Gastroesophageal sphincter (tissue), 3 donors: ENCODE data around the gene RHBDD1.

Experiments used
- EP300 ChIP-seq: sonication (generic); formaldehyde crosslinking; IDR thresholded peaks from one replicate; pipeline ENCODE4 v1.6.1; 2017; ENCODE audit warnings: antibody characterized with exemption, mild to moderate bottlenecking
- POLR2A ChIP-seq, 2 donors: fragments of 450-650 bp; IDR thresholded peaks; one replicate each; pipeline ENCODE4 v1.6.1; 2017; ENCODE audit warnings: antibody characterized with exemption in 2 of 2, mild to moderate bottlenecking in 2 of 2, moderate library complexity in 1 of 2
- POLR2AphosphoS5 ChIP-seq: sonication (generic); formaldehyde crosslinking; IDR thresholded peaks from one replicate; pipeline ENCODE4 v1.6.1; 2017; ENCODE audit warnings: antibody characterized with exemption
- TF ChIP-seq, protein P1 (sequence below), 4 experiments: fragments of 200-600 bp in 2 of 4; fragments of 450-650 bp in 2 of 4; sonication (generic) in 1 of 4; IDR thresholded peaks; one replicate each; pipeline ENCODE4 v1.5.1; 2017 to 2019; ENCODE audit warnings: antibody characterized with exemption in 4 of 4, mild to moderate bottlenecking in 2 of 4, moderate library complexity in 2 of 4

DNA sequence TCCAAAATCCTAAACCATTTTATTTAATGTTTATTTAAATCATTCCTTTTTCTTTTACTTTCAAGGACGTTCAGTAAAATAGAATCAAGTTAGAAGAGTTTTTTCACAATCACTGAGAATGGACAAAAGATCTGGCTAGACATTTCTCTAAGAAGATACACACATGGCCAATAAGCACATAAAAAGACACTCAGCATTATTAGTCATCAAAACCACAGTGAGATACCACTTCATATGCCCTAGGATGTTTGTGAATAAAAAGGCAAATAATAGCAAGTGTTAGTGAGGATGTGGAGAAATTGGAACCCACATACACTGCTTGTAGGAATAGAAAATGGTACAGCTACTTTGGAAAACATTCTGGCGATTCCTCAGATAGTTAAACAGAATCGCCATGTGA lies 76.1 kb downstream of the RHBDD1 start:
- TF ChIP-seq, protein P1, sequence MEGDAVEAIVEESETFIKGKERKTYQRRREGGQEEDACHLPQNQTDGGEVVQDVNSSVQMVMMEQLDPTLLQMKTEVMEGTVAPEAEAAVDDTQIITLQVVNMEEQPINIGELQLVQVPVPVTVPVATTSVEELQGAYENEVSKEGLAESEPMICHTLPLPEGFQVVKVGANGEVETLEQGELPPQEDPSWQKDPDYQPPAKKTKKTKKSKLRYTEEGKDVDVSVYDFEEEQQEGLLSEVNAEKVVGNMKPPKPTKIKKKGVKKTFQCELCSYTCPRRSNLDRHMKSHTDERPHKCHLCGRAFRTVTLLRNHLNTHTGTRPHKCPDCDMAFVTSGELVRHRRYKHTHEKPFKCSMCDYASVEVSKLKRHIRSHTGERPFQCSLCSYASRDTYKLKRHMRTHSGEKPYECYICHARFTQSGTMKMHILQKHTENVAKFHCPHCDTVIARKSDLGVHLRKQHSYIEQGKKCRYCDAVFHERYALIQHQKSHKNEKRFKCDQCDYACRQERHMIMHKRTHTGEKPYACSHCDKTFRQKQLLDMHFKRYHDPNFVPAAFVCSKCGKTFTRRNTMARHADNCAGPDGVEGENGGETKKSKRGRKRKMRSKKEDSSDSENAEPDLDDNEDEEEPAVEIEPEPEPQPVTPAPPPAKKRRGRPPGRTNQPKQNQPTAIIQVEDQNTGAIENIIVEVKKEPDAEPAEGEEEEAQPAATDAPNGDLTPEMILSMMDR (IDR thresholded peaks at IDR 0.05): no peak
- no peak for TF ChIP-seq POLR2A (IDR thresholded peaks at IDR 0.05)
- TF ChIP-seq EP300: no peak
- TF ChIP-seq POLR2AphosphoS5: no peak
